Measurements from ENCODE around the gene LUZP4.
A peak's percentile ranks its signal among the peaks of the same experiment; 100 is the strongest.
"Not testable (repeated sequence)": the region's sequence is repeated elsewhere in the genome, so short reads cannot be mapped to it uniquely, and the experiment has no call there.

Gene LUZP4

GRCh38 chrX:115297189-115297588, 7.7 kb downstream of the LUZP4 start:
- TF ChIP-seq, protein P1, sequence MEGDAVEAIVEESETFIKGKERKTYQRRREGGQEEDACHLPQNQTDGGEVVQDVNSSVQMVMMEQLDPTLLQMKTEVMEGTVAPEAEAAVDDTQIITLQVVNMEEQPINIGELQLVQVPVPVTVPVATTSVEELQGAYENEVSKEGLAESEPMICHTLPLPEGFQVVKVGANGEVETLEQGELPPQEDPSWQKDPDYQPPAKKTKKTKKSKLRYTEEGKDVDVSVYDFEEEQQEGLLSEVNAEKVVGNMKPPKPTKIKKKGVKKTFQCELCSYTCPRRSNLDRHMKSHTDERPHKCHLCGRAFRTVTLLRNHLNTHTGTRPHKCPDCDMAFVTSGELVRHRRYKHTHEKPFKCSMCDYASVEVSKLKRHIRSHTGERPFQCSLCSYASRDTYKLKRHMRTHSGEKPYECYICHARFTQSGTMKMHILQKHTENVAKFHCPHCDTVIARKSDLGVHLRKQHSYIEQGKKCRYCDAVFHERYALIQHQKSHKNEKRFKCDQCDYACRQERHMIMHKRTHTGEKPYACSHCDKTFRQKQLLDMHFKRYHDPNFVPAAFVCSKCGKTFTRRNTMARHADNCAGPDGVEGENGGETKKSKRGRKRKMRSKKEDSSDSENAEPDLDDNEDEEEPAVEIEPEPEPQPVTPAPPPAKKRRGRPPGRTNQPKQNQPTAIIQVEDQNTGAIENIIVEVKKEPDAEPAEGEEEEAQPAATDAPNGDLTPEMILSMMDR (IDR thresholded peaks at IDR 0.05; ENCODE audit: insufficient read depth, missing control alignments): no peak
- DNase-seq (ENCODE audit: insufficient read length, low spot score): no peak
- FAIRE-seq: no peak

DNA sequence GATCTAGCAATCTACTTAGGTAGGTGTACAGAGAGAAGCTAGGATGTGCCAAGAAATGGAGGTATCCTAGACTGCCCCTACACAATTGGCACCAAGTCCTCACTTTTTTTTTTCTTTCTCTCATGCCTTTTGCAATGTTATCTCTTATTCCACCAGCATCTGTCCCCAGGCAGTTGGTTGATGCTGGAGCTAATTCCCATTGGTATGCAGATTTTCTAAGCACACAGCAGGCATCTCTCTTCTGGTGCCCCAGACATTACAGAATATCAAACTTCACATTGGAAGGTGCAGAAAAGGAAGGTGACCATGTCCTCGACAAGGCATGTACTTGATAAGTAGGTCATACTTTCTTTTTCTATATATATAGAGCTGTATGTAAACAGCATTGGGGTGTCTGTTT, 21.6 kb downstream of the LUZP4 start:
- DNase-seq (ENCODE audit: insufficient read length, low spot score): no peak
- TF ChIP-seq, protein P1 (IDR thresholded peaks at IDR 0.05; ENCODE audit: insufficient read depth, missing control alignments): no peak
- no peak for FAIRE-seq

- DNase-seq (ENCODE audit: insufficient read length, low spot score) (no peak), FAIRE-seq (no peak)
- TF ChIP-seq, protein P1 (IDR thresholded peaks at IDR 0.05; ENCODE audit: insufficient read depth, missing control alignments): no peak
These were observed 22.1 kb downstream of the LUZP4 start for GRCh38 chrX:115311601-115312001.

- DNase-seq (ENCODE audit: insufficient read length, low spot score) (no peak), FAIRE-seq (no peak)
- TF ChIP-seq, protein P1 (IDR thresholded peaks at IDR 0.05; ENCODE audit: insufficient read depth, missing control alignments): no peak
These were observed 28.6 kb downstream of the LUZP4 start for GRCh38 chrX:115318139-115318538.

DNA sequence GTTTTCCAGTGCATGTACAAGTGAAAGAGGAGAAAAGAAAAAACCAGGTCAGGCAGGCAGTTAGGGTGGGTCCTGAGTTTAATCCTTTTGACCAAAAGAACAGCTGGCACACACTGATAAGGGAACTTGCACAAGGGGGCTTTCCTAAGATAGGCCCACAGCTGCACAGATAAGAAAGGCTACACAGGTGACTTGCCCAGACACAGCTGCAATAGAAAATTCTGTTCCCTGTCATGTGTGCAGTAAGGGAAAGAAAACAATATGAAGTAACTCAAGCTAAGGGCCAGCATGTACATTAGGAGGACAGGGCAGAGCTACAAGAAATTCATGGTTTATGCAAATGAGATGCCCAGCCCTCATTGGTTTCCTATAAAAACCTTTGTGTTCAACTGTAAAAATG, 32.9 kb downstream of the LUZP4 start:
- FAIRE-seq: no peak
- TF ChIP-seq, protein P1 (IDR thresholded peaks at IDR 0.05; ENCODE audit: insufficient read depth, missing control alignments): no peak
- DNase-seq (ENCODE audit: insufficient read length, low spot score): no peak

DNA sequence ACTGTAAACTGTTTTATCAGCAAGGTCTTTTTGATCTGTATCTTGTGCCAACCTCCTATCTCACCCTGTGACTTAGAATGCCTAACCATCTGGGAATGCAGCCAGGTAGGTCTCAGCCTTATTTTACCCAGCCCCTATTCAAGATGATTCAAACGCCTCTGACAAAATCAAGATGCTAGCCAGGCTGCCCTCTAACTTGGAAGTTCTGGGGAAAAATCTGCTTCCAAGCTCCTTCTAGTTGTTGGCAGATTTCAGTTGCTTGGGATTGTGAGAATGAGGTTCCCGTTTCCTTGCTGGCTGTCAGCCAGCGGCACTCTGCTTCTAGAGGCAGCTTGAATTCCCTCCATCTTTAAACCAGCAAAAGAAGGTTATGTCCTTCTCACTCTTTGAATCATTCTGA, 34.7 kb downstream of the LUZP4 start:
- no peak for DNase-seq (ENCODE audit: insufficient read length, low spot score)
- TF ChIP-seq, protein P1 (IDR thresholded peaks at IDR 0.05; ENCODE audit: insufficient read depth, missing control alignments): no peak
- no peak for FAIRE-seq

- not testable (repeated sequence) for FAIRE-seq; DNase-seq (ENCODE audit: insufficient read length, low spot score)
These were observed 39.8 kb downstream of the LUZP4 start for GRCh38 chrX:115329282-115329681.

- DNase-seq (ENCODE audit: insufficient read length, low spot score) (no peak), FAIRE-seq (no peak)
- TF ChIP-seq, protein P1 (IDR thresholded peaks at IDR 0.05; ENCODE audit: insufficient read depth, missing control alignments): peak; percentile 69
These were observed 41.1 kb downstream of the LUZP4 start for GRCh38 chrX:115330498-115331168.

All from D721Med (cell line).